ENCODE measurements around the gene LRRC55. TPM values are rescaled to one million over a fixed set of nuclear protein-coding genes. Genes with fewer than 3 reads are reported as not detected.

Gene LRRC55
- total and polyA plus RNA-seq, 2 experiments from 2014 or later, result 0.15 to 1.5 TPM

DNA sequence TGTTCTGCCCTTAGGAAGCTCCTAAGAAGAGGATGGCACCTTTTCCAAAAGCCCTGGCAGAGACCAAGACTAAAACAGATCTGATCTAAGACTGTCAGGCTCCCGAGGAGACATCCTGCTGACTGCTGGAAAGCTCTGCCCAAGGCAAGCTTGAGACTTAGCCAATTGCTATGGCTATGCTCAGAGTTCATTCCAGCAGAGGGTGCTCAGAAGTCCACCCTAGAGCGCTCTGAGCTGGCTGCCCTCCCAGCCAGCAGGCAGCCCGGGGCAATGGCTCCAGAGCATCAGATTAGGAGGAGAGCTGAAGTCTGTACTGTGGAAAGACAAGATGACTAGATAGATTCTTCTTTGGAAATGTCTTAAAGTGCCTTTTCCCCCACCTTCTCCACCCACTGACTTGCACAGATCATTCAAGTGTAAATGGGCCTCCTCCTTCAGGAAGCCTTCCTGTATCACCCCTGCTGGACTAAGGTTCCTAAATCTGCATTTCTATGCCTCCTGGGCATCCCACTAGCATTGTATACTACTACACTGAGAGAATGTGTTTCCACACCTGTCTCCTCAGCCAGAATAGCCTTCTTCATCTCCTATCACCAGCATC, 23.4 kb downstream of the LRRC55 start:
- no peaks in the 10 kb centered on the region for H3K27me3 ChIP-seq (ENCODE audit: insufficient read depth)
- Mint-ChIP-seq H3K27ac (peak overlapping the region; percentile 86), H3K27me3 (ENCODE audit: insufficient read depth, low read depth, poor library complexity) (peaks cover 7% of the 10 kb centered on the region), H3K9me3 (peaks cover 3% of the 10 kb centered on the region; the same call in 2 of the 3 replicates), H3K4me1 (peaks cover 33% of the 10 kb centered on the region), H3K4me3 (0 out of 3 replicates have a peak overlapping the region, but pooled peaks have one; percentile 21), H3K36me3 (ENCODE audit: low read depth) (no peaks in the 10 kb centered on the region)
- TF ChIP-seq ZNF114 (CRISPR knock-in tag; IDR thresholded peaks at IDR 0.05) (0 out of 2 replicates have a peak, but pooled peaks have one; percentile 48), EZH2 (IDR thresholded peaks at IDR 0.05; ENCODE audit: low read depth, unreplicated experiment) (no peak), ZNF462 (CRISPR knock-in tag; IDR thresholded peaks at IDR 0.05) (peak; percentile 27; the same call in 1 of the 2 replicates), ETS1 (IDR thresholded peaks at IDR 0.05) (no peak)
- TF ChIP-seq, protein P1, sequence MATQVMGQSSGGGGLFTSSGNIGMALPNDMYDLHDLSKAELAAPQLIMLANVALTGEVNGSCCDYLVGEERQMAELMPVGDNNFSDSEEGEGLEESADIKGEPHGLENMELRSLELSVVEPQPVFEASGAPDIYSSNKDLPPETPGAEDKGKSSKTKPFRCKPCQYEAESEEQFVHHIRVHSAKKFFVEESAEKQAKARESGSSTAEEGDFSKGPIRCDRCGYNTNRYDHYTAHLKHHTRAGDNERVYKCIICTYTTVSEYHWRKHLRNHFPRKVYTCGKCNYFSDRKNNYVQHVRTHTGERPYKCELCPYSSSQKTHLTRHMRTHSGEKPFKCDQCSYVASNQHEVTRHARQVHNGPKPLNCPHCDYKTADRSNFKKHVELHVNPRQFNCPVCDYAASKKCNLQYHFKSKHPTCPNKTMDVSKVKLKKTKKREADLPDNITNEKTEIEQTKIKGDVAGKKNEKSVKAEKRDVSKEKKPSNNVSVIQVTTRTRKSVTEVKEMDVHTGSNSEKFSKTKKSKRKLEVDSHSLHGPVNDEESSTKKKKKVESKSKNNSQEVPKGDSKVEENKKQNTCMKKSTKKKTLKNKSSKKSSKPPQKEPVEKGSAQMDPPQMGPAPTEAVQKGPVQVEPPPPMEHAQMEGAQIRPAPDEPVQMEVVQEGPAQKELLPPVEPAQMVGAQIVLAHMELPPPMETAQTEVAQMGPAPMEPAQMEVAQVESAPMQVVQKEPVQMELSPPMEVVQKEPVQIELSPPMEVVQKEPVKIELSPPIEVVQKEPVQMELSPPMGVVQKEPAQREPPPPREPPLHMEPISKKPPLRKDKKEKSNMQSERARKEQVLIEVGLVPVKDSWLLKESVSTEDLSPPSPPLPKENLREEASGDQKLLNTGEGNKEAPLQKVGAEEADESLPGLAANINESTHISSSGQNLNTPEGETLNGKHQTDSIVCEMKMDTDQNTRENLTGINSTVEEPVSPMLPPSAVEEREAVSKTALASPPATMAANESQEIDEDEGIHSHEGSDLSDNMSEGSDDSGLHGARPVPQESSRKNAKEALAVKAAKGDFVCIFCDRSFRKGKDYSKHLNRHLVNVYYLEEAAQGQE (IDR thresholded peaks at IDR 0.05; ENCODE audit: unreplicated experiment), result no peak
- TF ChIP-seq, protein P2, sequence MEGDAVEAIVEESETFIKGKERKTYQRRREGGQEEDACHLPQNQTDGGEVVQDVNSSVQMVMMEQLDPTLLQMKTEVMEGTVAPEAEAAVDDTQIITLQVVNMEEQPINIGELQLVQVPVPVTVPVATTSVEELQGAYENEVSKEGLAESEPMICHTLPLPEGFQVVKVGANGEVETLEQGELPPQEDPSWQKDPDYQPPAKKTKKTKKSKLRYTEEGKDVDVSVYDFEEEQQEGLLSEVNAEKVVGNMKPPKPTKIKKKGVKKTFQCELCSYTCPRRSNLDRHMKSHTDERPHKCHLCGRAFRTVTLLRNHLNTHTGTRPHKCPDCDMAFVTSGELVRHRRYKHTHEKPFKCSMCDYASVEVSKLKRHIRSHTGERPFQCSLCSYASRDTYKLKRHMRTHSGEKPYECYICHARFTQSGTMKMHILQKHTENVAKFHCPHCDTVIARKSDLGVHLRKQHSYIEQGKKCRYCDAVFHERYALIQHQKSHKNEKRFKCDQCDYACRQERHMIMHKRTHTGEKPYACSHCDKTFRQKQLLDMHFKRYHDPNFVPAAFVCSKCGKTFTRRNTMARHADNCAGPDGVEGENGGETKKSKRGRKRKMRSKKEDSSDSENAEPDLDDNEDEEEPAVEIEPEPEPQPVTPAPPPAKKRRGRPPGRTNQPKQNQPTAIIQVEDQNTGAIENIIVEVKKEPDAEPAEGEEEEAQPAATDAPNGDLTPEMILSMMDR (conservative IDR thresholded peaks at IDR 0.05; ENCODE audit: low read depth in 2 of 2), result no peak; a peak in 1 of 4 replicates
- ATAC-seq, result peak; percentile 86
- H3K27ac ChIP-seq (ENCODE audit: low read depth), result no peak overlapping the region
- H2AFZ ChIP-seq, result peak overlapping the region; percentile 29; the same call in 1 of the 2 replicates
- H4K20me1 ChIP-seq (replicated peaks; ENCODE audit: insufficient read depth), result no peaks in the 10 kb centered on the region
- peak overlapping the region; percentile 76 for H3K4me2 ChIP-seq
- peaks cover 15% of the 10 kb centered on the region for H3K4me1 ChIP-seq (ENCODE audit: insufficient read depth)
- 0 out of 2 replicates have a peak overlapping the region, but pooled peaks have one; percentile 32 for H3K4me3 ChIP-seq
- no peaks in the 10 kb centered on the region; the same call in 1 of the 2 replicates for H3K36me3 ChIP-seq (ENCODE audit: insufficient read depth)
- DNase-seq (ENCODE audit: low spot score), result peak; percentile 22
- peaks cover 17% of the 10 kb centered on the region for H3K9me2 ChIP-seq (ENCODE audit: insufficient read depth)
- 0 out of 2 replicates have a peak, but pooled peaks cover 4% of the 10 kb centered on the region for H3F3A ChIP-seq (replicated peaks; ENCODE audit: low read depth)
- H3K79me2 ChIP-seq (replicated peaks; ENCODE audit: insufficient read depth), result no peaks in the 10 kb centered on the region
